Activated CD8-positive, alpha-beta memory T cell treated with anti-CD3 and anti-CD28 coated beads, Interleukin-2, amount 50 U/mL, for 4 hours (primary cell): ENCODE results near the gene TACC3.
A peak's percentile ranks its signal among the peaks of the same experiment; 100 is the strongest.

ENCODE experiments used
- DNase-seq: peaks from one replicate; pipeline ENCODE4 v3.0.0-alpha.2; 2020

Gene TACC3

DNA sequence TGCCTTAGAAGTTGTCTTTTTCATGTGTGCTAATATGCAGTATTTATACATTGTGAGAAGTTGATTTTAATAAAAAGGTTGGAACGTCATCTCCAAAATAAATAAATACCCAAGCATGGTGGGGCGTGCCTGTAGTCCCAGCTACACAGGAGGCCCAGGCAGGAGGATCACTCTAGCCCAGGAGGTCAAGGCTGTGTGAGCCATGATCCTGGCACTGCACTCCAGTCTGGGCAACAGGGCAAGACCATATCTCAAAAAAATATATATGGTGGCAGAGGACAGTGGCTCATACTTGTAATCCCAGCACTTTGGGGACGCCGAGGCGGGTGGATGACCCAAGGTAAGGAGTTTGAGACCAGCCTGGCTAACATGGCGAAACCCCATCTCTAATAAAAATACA lies 15.6 kb upstream of the TACC3 start:
- no peak for DNase-seq

GRCh38 chr4:1706358-1706757 lies 15.0 kb upstream of the TACC3 start:
- no peak for DNase-seq

- no peak for DNase-seq
Measured at GRCh38 chr4:1708581-1708980, 12.7 kb upstream of the TACC3 start.

DNA sequence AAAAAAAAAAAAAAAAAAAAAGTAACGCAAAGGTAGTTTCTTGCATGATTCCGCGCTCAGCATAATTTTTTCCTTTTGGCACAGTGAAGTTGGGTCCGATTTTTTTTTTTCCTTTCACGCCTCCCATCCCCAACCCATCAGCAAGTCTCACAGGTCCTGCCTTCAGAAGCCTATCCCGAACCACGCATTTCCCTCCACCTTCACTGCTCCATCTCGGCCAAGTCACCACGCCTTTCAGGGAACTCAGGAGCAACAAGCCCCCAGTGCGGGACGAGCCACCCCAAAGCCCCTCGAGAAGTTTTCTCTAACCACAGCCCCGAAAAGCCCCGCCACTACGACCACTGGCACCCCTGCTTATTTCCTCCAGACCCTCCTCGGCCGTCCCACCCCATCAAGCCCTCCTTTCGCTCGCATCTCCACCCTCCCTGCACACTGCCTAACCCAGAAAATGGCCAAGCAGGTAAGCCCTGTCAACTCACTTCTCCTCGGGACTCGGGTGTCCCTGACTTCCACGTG lies 10.2 kb upstream of the TACC3 start:
- DNase-seq = no peak

DNA sequence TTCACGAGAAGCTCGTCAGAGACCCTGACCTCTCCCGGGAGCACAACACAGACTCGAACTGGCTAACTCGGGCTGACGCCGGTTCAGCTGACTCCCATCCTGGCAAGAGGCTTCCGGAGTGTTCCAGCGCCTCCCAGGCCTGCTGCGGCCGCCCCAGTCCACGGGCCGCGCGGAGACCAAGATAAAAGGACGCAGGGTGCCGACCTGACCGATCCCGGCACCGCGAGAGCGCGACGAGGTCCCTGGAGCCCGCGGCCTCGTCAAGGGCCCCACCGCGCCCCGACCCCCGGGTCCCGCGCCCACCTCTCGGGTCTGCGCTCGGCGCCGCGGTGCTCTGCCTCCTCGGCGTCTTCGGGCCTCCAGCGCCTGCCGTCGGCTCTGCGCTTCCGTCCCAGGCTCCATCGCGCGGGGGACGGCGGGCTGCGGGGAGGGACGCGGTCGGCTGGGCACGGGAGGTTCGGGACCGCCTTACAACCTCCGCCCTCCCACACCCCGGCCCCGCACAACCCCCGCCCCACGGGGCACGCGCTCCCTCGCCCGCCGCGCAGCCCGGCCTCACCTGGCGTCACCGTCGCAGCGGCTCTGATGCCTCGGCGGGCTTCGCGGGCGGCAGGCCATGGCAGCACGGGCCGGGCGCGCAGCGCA lies 9.6 kb upstream of the TACC3 start:
- no peak for DNase-seq

DNA sequence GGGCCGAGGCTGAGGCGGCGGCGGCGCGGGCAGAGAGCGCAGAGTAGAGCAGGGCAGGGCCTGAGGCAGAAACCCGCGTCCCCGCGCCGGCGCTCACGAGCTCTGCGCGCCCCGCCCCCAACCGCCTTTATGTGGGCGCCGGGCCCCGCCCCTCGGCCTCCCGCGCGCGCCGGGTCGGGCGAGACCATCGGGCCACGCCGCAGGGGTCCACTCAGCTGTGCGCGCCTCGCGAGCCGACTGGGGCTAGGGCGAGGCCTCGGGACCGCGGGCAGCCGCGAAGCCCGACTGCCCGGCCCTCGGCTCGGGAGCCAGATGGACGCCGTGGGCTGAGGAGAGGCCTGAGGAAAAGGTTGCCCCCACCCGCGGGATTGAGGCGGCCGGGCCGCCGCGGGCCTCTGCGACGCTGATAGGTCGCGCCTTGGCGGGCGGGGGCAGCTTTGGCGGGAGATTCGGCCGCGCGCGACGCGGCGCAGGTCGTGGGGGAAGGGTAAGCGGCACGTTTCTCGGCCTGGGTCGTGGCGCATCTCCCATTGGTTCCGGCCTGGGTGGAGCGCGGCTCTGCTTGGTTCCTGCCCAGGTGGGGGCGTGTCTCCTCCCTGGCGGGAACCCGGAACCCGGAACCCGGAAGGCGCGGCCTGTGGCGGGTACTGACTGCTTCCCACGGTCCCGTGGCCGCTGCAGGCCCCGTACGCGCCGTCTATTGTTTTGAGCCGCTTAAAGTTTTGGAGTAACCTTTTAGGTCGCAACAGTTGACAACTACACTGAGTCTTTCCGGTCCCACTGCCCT lies 8.9 kb upstream of the TACC3 start, which contains the start of gene SLBP:
Gene SLBP (minus strand): TSS at position 104 of the 787 bp plus-strand sequence. CDS start 131 bp downstream, outside the sequence.
- DNase-seq = peak; percentile 99

GRCh38 chr4:1713003-1713851 lies 8.1 kb upstream of the TACC3 start:
- no peak for DNase-seq

GRCh38 chr4:1714303-1715001 lies 6.9 kb upstream of the TACC3 start:
- DNase-seq = no peak

GRCh38 chr4:1715002-1715758 lies 6.1 kb upstream of the TACC3 start:
- no peak for DNase-seq

DNA sequence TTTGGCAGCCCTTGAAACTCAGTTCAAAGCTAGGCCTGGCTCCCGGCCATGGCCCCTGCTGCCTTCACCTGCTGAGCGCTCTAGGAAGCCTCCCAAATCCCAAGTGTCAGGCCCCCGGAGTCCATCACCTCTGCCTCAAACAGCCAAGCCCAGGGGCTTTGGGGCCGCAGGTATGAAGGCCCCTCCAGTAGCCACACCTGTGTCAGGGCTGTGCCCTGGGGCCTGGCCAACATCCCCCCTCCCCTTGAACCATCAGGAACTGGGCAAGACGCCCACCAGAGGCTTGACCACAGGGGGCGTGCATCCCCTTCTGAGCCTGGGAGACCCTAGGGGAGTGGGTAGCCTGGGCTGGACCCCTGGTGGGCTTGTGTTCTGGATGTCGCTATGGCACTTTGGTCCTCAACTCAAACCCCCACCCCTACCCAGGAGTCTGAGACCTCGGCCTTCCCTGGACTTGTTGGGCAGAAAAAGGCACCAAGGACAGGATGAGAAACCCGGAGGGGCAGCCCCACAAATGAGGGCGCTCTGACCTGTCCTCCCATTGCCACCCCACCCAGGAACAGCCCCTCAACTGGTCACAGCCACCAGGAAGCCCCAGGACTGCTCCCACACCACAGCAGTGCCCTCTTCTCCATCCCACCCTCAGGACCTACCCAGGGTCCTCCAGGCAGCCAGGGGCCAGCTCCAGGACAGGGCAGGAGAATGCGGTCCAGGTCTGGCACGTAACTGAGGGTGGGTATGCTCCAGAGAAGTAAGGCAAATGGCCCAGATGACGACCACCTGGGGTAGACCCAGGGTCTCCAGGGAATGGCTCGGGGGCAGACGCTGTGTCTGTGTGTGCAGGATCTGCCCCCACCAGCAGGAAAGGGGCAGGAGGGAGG lies 5.0 kb upstream of the TACC3 start:
- DNase-seq = no peak

DNA sequence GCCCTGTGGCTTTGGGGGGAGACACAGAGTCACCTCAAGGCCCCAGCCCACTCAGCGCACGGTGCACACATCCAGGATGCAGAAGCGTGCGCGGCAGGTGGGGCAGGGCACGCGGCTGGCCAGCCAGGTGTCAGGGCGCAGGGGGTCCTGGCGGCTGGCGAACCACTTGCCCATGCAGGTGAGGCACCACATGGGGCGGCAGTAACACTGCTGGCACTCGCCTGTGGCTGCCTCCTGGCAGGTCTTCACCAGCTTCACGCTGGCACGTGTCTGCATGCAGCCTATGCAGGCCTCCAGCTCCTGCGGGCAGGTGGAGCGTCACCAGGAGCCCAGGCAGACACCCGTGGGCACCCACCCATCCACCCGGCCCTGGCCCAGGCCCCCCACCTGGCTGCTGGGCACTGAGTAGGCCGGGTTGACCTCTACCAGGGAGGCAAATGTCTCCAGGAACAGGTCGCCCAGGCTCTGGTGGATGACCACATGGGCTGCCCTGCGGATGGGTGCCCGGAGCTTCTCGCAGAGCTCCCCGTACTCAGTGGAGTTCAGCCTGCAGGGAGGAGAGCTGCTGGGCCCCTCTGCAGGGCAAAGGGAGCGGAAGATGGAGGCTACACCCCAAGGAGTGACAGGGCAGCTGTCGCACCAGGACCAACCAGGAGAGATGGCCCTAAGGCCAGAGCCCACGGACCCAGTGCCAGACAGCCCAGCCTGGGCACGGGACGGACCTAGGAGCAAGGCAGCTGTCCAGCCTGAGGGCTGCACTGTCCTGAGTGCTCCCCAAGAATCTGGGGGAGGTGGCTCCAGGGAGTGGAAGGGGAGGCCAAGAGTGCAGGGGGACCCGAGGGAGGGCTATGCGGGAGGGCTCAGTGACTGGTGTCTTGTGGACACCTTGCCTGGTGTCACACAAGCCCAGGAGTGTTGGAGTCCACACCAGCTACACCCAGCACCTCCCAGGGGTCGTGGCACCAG lies 3.9 kb upstream of the TACC3 start:
- DNase-seq = no peak

- no peak for DNase-seq
Measured at GRCh38 chr4:1718095-1718850, 3.0 kb upstream of the TACC3 start.

- peak; percentile 41 for DNase-seq
Measured at GRCh38 chr4:1720163-1720983, 948 bp upstream of the TACC3 start.

DNA sequence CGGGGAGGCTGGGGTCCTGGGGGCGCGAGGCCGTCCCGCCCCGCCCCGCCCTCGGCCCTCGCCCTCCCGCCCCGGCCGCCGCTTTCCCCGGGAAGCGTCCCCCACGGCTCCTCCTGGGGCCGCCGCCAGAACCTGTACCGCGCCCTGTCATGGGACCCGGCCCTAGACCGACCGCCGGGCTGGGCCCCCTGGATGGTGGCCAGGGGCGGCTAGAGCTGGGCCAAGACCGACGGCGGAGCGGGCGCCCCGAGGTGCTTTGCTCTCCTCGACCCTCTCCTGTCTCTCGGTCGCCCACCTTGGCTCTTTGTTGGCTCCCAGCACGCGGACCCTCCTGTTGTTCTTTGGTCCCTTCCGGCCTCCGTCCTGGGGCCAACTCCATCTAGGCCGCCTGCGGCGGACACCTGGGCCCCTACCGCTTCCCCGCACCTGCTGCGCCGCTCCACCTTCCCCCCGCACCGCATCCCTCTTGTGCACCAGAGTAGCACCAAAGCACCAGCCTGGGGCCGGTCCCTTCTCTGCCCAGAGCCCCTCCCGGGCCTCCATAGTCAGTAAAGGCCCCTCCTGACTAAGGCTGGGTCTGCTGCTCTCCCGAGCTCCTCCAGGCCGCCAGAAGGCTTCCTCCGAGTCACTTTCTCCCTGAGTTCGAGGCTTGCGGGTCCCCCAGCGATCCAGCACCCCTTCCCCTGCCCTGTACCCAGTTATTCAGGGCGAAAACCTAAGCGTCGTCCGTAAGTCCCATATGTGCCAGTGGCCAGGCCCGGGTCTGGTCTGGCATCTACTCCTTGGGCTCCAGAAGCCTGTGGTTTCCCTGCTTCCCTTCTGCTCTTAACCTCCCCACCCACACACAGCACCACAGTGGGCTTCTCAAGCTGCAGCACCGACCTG lies 587 bp downstream of the TACC3 start:
- DNase-seq = no peak

- DNase-seq = no peak
Measured at GRCh38 chr4:1722551-1723118, 1.3 kb downstream of the TACC3 start.

DNA sequence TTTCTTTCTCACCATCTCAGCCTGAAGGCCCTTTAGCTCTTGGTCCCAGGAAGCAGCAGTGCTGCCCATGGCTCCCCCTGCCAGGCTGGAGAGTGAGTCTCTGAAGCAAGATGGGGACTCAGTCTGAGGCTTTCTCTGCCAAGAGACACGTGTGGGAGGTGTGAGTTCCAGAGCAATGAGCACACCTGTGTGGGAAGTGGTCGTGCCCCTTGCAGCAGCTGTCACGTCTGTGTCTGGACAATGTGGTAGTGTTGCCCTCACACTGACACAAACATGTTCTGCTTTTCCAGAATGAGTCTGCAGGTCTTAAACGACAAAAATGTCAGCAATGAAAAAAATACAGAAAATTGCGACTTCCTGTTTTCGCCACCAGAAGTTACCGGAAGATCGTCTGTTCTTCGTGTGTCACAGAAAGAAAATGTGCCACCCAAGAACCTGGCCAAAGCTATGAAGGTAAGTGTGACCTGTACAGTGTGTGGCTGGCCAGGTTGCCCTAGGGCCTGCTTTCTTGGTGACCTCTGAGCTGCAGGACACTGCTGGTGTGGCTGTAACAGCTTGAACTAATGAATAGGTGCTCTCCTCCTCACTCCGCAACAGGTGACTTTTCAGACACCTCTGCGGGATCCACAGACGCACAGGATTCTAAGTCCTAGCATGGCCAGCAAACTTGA lies 1.9 kb downstream of the TACC3 start:
- DNase-seq = no peak
